Measurements from ENCODE around the gene SETD3. TPM values are rescaled to one million over a fixed set of nuclear protein-coding genes. Genes with fewer than 3 reads are reported as not detected.

The SETD3 gene
- total and polyA plus RNA-seq, 9 donors, result 27.9 to 133 (median 79.2) TPM

GRCh38 chr14:99424306-99424877 lies 56.3 kb downstream of the SETD3 start:
- Histone ChIP-seq H3K36me3 (no peaks in the 10 kb centered on the region), H3K27ac (no peak overlapping the region), H3K9me3 (no peaks in the 10 kb centered on the region), H3K4me1 (ENCODE audit: insufficient read depth) (peaks cover 1% of the 10 kb centered on the region), H3K27me3 (no peaks in the 10 kb centered on the region), H3K4me3 (no peak overlapping the region)
- 70 to 77% (median 74%) methylated on average over 5 of the region's 5 CpGs for WGBS, 3 donors
- TF ChIP-seq EP300 (IDR thresholded peaks at IDR 0.05), result no peak
- TF ChIP-seq POLR2A (IDR thresholded peaks at IDR 0.05), result no peak
- no peak for TF ChIP-seq CTCF (IDR thresholded peaks at IDR 0.05)
- intact Hi-C loops (cut with DNase I), result no loop called here
- no peak for DNase-seq

- Histone ChIP-seq H3K9me3 (no peaks in the 10 kb centered on the region), H3K36me3 (no peaks in the 10 kb centered on the region), H3K27me3 (no peaks in the 10 kb centered on the region), H3K4me1 (ENCODE audit: insufficient read depth) (peaks cover 1% of the 10 kb centered on the region), H3K27ac (no peak overlapping the region), H3K4me3 (no peak overlapping the region)
- TF ChIP-seq POLR2A (IDR thresholded peaks at IDR 0.05), result no peak
- no peak for TF ChIP-seq EP300 (IDR thresholded peaks at IDR 0.05)
- no peak for TF ChIP-seq CTCF (IDR thresholded peaks at IDR 0.05)
- WGBS, 3 donors, result 96 to 100% (median 100%) methylated on average over 1 of the region's 1 CpG
- DNase-seq, result no peak
- intact Hi-C loops (cut with DNase I), result no loop called here
Measured at GRCh38 chr14:99423434-99423833, 57.2 kb downstream of the SETD3 start.

- H3K4me1 ChIP-seq (ENCODE audit: insufficient read depth), result peaks cover 1% of the 10 kb centered on the region
- WGBS, 3 donors, result 90 to 93% (median 91%) methylated on average over 7 of the region's 7 CpGs
- no peaks in the 10 kb centered on the region for H3K9me3 ChIP-seq
- H3K4me3 ChIP-seq, result no peak overlapping the region
- H3K27ac ChIP-seq, result no peak overlapping the region
- no peaks in the 10 kb centered on the region for H3K36me3 ChIP-seq
- DNase-seq, result no peak
- no peak for TF ChIP-seq POLR2A (IDR thresholded peaks at IDR 0.05)
- TF ChIP-seq EP300 (IDR thresholded peaks at IDR 0.05), result no peak
- no peak for TF ChIP-seq CTCF (IDR thresholded peaks at IDR 0.05)
- intact Hi-C loops (cut with DNase I), result no loop called here
- no peaks in the 10 kb centered on the region for H3K27me3 ChIP-seq
Measured at GRCh38 chr14:99422228-99423010, 58.2 kb downstream of the SETD3 start.

- H3K36me3 ChIP-seq, result no peaks in the 10 kb centered on the region
- TF ChIP-seq CTCF (IDR thresholded peaks at IDR 0.05), result no peak
- TF ChIP-seq EP300 (IDR thresholded peaks at IDR 0.05), result no peak
- TF ChIP-seq POLR2A (IDR thresholded peaks at IDR 0.05), result no peak
- WGBS, 3 donors, result 68 to 71% (median 70%) methylated on average over 5 to 6 of the region's 6 CpGs
- no peaks in the 10 kb centered on the region for H3K9me3 ChIP-seq
- no peaks in the 10 kb centered on the region for H3K4me1 ChIP-seq (ENCODE audit: insufficient read depth)
- intact Hi-C loops (cut with DNase I), result no loop called here
- no peak overlapping the region for H3K4me3 ChIP-seq
- H3K27me3 ChIP-seq, result no peaks in the 10 kb centered on the region
- no peak overlapping the region for H3K27ac ChIP-seq
- no peak for DNase-seq
Measured at GRCh38 chr14:99420711-99421110, 59.9 kb downstream of the SETD3 start.

Data from ovary (tissue), 9 donors.